ENCODE data around the gene MIB2. TPM values are rescaled to one million over a fixed set of nuclear protein-coding genes. Genes with fewer than 3 reads are reported as not detected.

The MIB2 gene
- total and polyA plus RNA-seq, 10 of the 15 experiments (the other 5 are each of a cell fraction or from before 2014, with no cell fraction given) = 0.42 to 26.8 (median 10.9) TPM; not detected in 1

GRCh38 chr1:1578371-1578940, 36.8 kb upstream of the MIB2 start:
- ChIA-PET CTCF (no interaction called here), POLR2A (interaction anchor here (0.5 to 0.6 kb wide), 2 partner anchors 29 to 33 kb away, joined by 5 to 7 read pairs; no protein-coding TSS in a partner anchor), SMC1A (ENCODE audit: uncharacterized antibody, unreplicated experiment) (interaction anchor here (0.9 to 1.3 kb wide), 2 partner anchors 19 to 36 kb away, joined by 3 read pairs; no protein-coding TSS in a partner anchor), RAD21 (ENCODE audit: unreplicated experiment) (no interaction called here)
- 0 out of 4 replicates have a peak, but pooled peaks cover 0 to 3% of the 10 kb centered on the region in 2 experiments for H3K27me3 ChIP-seq (replicated peaks in 1 of 2; ENCODE audit: control insufficient read depth in 2 of 2, insufficient read depth in 2 of 2, low read length in 1 of 2)
- no peak overlapping the region for H3K27ac ChIP-seq (ENCODE audit: control insufficient read depth, insufficient read depth)
- no peaks in the 10 kb centered on the region for H3K36me3 ChIP-seq (ENCODE audit: control insufficient read depth in 2 of 2, insufficient read depth in 2 of 2, low read length in 1 of 2)
- H3K4me1 ChIP-seq (ENCODE audit: control insufficient read depth, insufficient read depth, low read length) = no peaks in the 10 kb centered on the region
- FAIRE-seq (no peak), DNase-seq (ENCODE audit: low read depth, low spot score) (no peak), ATAC-seq (no peak)
- H3K79me2 ChIP-seq (ENCODE audit: control insufficient read depth, insufficient read depth, low read length) = peaks cover 17% of the 10 kb centered on the region
- H4K20me1 ChIP-seq (ENCODE audit: control insufficient read depth, insufficient read depth) = no peaks in the 10 kb centered on the region
- H3K9ac ChIP-seq (ENCODE audit: control insufficient read depth, insufficient read depth, low read length) = no peak overlapping the region
- in situ Hi-C loops (cut with MboI) = no loop called here
- no peak overlapping the region for H2AFZ ChIP-seq (ENCODE audit: control insufficient read depth, low read depth, low read length)
- H3K4me2 ChIP-seq (ENCODE audit: control insufficient read depth, insufficient read depth) = no peak overlapping the region
- H3K9me3 ChIP-seq (replicated peaks; ENCODE audit: control insufficient read depth, insufficient read depth, low read length) = no peaks in the 10 kb centered on the region
- WGBS (ENCODE audit: insufficient coverage, insufficient replicate concordance, low lambda C conversion rate, missing lambda C conversion rate) = 55% methylated on average over 13 of the region's 13 CpGs
- intact Hi-C loops (cut with micrococcal nuclease; ENCODE audit: unreplicated experiment) = no loop called here
- no TSS peak for BruUV-seq (replicated peaks)
- no peak overlapping the region for H3K4me3 ChIP-seq
- TF ChIP-seq, protein P1, sequence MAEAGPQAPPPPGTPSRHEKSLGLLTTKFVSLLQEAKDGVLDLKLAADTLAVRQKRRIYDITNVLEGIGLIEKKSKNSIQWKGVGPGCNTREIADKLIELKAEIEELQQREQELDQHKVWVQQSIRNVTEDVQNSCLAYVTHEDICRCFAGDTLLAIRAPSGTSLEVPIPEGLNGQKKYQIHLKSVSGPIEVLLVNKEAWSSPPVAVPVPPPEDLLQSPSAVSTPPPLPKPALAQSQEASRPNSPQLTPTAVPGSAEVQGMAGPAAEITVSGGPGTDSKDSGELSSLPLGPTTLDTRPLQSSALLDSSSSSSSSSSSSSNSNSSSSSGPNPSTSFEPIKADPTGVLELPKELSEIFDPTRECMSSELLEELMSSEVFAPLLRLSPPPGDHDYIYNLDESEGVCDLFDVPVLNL (IDR thresholded peaks at IDR 0.05; ENCODE audit: low read depth, low read length) = no peak
- TF ChIP-seq ZBTB33 (IDR thresholded peaks at IDR 0.05) (no peak), BMI1 (IDR thresholded peaks at IDR 0.05; ENCODE audit: borderline replicate concordance) (no peak), CREM (IDR thresholded peaks at IDR 0.05; ENCODE audit: low read depth) (no peak), MYB (IDR thresholded peaks at IDR 0.05; ENCODE audit: borderline replicate concordance, low read depth, low read length) (no peak), POLR2A (IDR thresholded peaks at IDR 0.05; ENCODE audit: low read depth, low read length) (no peak), TAF1 (IDR thresholded peaks at IDR 0.05; ENCODE audit: borderline replicate concordance, low read depth, low read length) (no peak), NKRF (conservative IDR thresholded peaks at IDR 0.05) (no peak), HDGF (IDR thresholded peaks at IDR 0.05) (no peak), TCF3 (IDR thresholded peaks at IDR 0.05; ENCODE audit: borderline replicate concordance, insufficient read depth, low read depth, low read length) (no peak), JUNB (IDR thresholded peaks at IDR 0.05) (no peak), SIX5 (IDR thresholded peaks at IDR 0.05; ENCODE audit: low read depth, low read length, severe bottlenecking) (no peak), IRF3 (IDR thresholded peaks at IDR 0.05) (no peak), ZZZ3 (IDR thresholded peaks at IDR 0.05; ENCODE audit: control insufficient read depth, insufficient read length, low read depth) (no peak)
- TF ChIP-seq, protein P2, sequence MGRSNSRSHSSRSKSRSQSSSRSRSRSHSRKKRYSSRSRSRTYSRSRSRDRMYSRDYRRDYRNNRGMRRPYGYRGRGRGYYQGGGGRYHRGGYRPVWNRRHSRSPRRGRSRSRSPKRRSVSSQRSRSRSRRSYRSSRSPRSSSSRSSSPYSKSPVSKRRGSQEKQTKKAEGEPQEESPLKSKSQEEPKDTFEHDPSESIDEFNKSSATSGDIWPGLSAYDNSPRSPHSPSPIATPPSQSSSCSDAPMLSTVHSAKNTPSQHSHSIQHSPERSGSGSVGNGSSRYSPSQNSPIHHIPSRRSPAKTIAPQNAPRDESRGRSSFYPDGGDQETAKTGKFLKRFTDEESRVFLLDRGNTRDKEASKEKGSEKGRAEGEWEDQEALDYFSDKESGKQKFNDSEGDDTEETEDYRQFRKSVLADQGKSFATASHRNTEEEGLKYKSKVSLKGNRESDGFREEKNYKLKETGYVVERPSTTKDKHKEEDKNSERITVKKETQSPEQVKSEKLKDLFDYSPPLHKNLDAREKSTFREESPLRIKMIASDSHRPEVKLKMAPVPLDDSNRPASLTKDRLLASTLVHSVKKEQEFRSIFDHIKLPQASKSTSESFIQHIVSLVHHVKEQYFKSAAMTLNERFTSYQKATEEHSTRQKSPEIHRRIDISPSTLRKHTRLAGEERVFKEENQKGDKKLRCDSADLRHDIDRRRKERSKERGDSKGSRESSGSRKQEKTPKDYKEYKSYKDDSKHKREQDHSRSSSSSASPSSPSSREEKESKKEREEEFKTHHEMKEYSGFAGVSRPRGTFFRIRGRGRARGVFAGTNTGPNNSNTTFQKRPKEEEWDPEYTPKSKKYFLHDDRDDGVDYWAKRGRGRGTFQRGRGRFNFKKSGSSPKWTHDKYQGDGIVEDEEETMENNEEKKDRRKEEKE (IDR thresholded peaks at IDR 0.05) = no peak
